ENCODE data around the gene FNDC8.
"Not testable (repeated sequence)": the region's sequence is repeated elsewhere in the genome, so short reads cannot be mapped to it uniquely, and the experiment has no call there.

Gene FNDC8

DNA sequence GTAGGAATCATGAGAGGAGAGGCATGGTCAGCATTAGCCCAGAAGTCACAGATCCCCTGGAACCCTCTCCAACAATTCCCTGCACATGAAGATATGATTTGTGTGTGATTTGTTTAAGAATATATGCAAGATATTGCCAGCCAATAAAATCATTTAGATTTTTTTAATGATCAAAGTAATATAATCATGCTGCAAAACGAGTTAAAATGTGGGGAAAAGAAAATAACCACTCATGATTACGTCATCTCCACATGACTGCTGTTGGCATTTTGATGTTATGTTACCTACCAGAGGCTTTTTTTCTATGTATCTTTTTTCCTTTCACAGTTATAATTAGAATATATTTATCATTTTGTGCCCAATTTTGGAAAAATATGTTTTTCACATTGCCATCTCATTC, 50.4 kb downstream of the FNDC8 start:
- DNase-seq (no peak), ATAC-seq (peak; percentile 23)

GRCh38 chr17:35172321-35172720, 50.9 kb downstream of the FNDC8 start:
- not testable (repeated sequence) for DNase-seq, ATAC-seq

DNA sequence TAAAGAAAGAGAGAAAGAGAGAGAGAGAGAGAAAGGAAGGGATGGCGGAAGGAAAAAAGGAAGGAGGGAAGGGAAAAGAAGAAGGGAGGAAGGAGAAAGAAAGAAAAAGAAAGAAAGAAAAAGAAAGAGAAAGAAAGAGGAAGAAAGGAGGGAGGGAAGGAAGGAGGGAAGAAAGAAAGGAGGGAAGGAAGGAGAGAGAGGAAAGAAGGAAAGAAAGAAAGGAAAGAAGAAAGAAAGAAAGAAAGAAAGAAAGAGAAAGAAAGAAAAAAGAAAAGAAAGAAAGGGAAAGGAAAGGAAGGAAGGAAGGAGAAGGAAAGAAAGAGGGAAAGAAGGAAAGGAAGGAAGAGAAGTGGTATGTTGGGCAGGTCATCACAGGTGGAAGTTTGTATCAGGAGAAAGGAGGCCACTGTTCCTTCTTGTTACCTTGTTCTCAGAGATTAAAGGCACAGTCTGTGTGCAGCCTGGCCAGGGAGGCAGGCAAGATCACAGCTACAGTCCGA, 53.5 kb downstream of the FNDC8 start:
- ATAC-seq (no peak), DNase-seq (no peak)

DNA sequence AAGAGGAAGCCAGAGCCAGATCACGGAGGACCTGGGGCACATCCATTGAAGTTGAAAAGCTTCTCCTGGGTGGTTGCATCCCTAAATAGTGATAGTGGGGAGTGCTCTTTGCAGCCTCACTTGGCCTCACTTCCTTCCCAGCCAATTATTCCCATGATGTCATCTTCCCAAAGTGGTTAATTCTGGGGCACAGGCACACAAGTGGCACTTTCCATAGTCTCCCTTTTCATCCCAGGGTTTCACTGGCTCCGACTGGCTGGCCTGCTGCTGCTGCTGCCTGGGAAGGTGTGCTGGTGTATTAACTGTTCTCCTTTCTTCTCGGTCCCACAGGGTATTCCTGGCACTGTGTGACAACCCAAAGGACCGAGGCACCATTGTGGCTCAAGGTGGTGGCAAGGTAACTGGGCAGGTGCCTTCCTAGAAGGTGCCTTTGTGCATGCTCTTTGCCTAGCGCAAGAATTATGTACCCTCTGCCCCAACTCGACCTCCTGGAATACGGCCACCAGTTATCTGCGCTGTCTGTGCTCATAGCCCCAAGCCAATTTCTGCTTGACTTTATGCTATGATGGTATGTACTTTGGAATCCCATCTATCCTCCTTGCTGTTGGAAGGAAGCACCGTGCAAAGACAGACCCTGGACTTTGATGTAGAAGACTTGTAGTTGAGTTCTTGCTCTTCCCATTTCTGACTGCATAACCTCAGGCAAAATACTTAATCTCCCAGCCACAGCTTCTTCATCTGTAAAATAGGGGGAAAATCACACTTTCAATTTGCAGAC, 54.4 kb downstream of the FNDC8 start:
- DNase-seq (no peak), ATAC-seq (no peak)

- DNase-seq (no peak), ATAC-seq (no peak)
Observed at GRCh38 chr17:35176897-35177296, 55.5 kb downstream of the FNDC8 start.

GRCh38 chr17:35179379-35179778, 58.0 kb downstream of the FNDC8 start:
- not testable (repeated sequence) for ATAC-seq, DNase-seq
